NCI-H748 treated with DMSO at 0.1 percent for 48 hours (cell line): ENCODE measurements around the gene GCH1.
"Not testable (repeated sequence)": the region's sequence is repeated elsewhere in the genome, so short reads cannot be mapped to it uniquely, and the experiment has no call there.

Experiments used
- DNase-seq: peaks from one replicate; lab custom pipeline; 2025; lab: John Stamatoyannopoulos, UW

Gene GCH1

GRCh38 chr14:54818201-54819133 lies 84.2 kb downstream of the GCH1 start:
- peak; percentile 86 for DNase-seq

- DNase-seq, result no peak
These were observed 85.1 kb downstream of the GCH1 start for GRCh38 chr14:54817506-54817905.

GRCh38 chr14:54816450-54816849 lies 86.2 kb downstream of the GCH1 start:
- DNase-seq, result no peak

- DNase-seq, result no peak
These were observed 87.1 kb downstream of the GCH1 start for GRCh38 chr14:54815515-54815914.

GRCh38 chr14:54815016-54815415 lies 87.6 kb downstream of the GCH1 start:
- DNase-seq, result no peak

- DNase-seq, result no peak
These were observed 88.5 kb downstream of the GCH1 start for GRCh38 chr14:54814076-54814475.

GRCh38 chr14:54813081-54813480 lies 89.5 kb downstream of the GCH1 start:
- DNase-seq, result no peak

GRCh38 chr14:54812617-54813016 lies 90.0 kb downstream of the GCH1 start:
- no peak for DNase-seq

GRCh38 chr14:54809767-54810166 lies 92.9 kb downstream of the GCH1 start:
- DNase-seq, result no peak

- DNase-seq, result no peak
These were observed 94.1 kb downstream of the GCH1 start for GRCh38 chr14:54808326-54809161.

GRCh38 chr14:54807881-54808280 lies 94.7 kb downstream of the GCH1 start:
- DNase-seq, result no peak

GRCh38 chr14:54807428-54807827 lies 95.2 kb downstream of the GCH1 start:
- no peak for DNase-seq

- no peak for DNase-seq
These were observed 96.0 kb downstream of the GCH1 start for GRCh38 chr14:54806616-54807015.

GRCh38 chr14:54805445-54806322 lies 96.9 kb downstream of the GCH1 start:
- peak; percentile 66 for DNase-seq

GRCh38 chr14:54805070-54805444 lies 97.6 kb downstream of the GCH1 start:
- DNase-seq, result no peak

GRCh38 chr14:54804538-54805041 lies 98.0 kb downstream of the GCH1 start:
- DNase-seq, result no peak

- DNase-seq, result no peak
These were observed 98.6 kb downstream of the GCH1 start for GRCh38 chr14:54803926-54804537.

- no peak for DNase-seq
These were observed 99.2 kb downstream of the GCH1 start for GRCh38 chr14:54803396-54803795.

GRCh38 chr14:54801482-54801881 lies 101.1 kb downstream of the GCH1 start:
- not testable (repeated sequence) for DNase-seq

- no peak for DNase-seq
These were observed 104.0 kb downstream of the GCH1 start for GRCh38 chr14:54798465-54799124.

GRCh38 chr14:54797986-54798385 lies 104.6 kb downstream of the GCH1 start:
- no peak for DNase-seq
